Osteoblast (primary cell): ENCODE measurements around the gene CTDSP2. TPM values are rescaled to one million over a fixed set of nuclear protein-coding genes. Genes with fewer than 3 reads are reported as not detected.

Experiments used
- DNase-seq: peaks from one replicate; pipeline ENCODE4 v3.0.0; 2011; ENCODE audit warnings: low spot score, mixed read lengths; ENCODE audit not compliant: insufficient read length; ENCODE audit errors: missing footprints
- H2AFZ ChIP-seq: 2 replicates; pipeline ENCODE4 v1.6.0; 2011; ENCODE audit warnings: mild to moderate bottlenecking, low read length
- H3K27ac ChIP-seq: 2 replicates; pipeline ENCODE4 v1.5.1; 2011; ENCODE audit warnings: mild to moderate bottlenecking, low read depth, low read length, moderate library complexity
- H3K27me3 ChIP-seq: 2 replicates; pipeline ENCODE4 v1.6.0; 2012; ENCODE audit warnings: mild to moderate bottlenecking, control low read depth, inconsistent platforms, low read length, moderate library complexity; ENCODE audit not compliant: insufficient read depth
- H3K36me3 ChIP-seq: 2 replicates; pipeline ENCODE4 v1.5.1; 2011; ENCODE audit warnings: mild to moderate bottlenecking, low read length, control low read depth, moderate library complexity; ENCODE audit not compliant: insufficient read depth
- H3K4me1 ChIP-seq: 2 replicates; pipeline ENCODE4 v1.5.1; 2011; ENCODE audit warnings: mild to moderate bottlenecking, low read length, control low read depth, moderate library complexity; ENCODE audit not compliant: insufficient read depth
- H3K4me2 ChIP-seq: 2 replicates; pipeline ENCODE4 v1.6.0; 2011; ENCODE audit warnings: mild to moderate bottlenecking, low read length; ENCODE audit not compliant: insufficient read depth
- H3K4me3 ChIP-seq: fragments of 200-600 bp; sonication (generic); 3 replicates; pipeline ENCODE4 v1.5.1; 2012; ENCODE audit warnings: mild to moderate bottlenecking, low read length, inconsistent platforms; ENCODE audit not compliant: insufficient read depth
- H3K79me2 ChIP-seq: 2 replicates; pipeline ENCODE4 v1.6.0; 2012; ENCODE audit warnings: mild to moderate bottlenecking, low read length, control low read depth, inconsistent platforms; ENCODE audit not compliant: insufficient read depth
- H3K9me3 ChIP-seq: 2 replicates; pipeline ENCODE4 v1.5.1; 2011; ENCODE audit warnings: low read depth, low read length, control low read depth
- H4K20me1 ChIP-seq: 2 replicates; pipeline ENCODE4 v1.6.0; 2012; ENCODE audit warnings: mild to moderate bottlenecking, low read length, control low read depth; ENCODE audit not compliant: insufficient read depth
- total RNA-seq: library from RNA; depleted of rRNA; stranded (reverse); fragments of >200 nt; gene quantifications from 2 replicates; pipeline ENCODE4 v1.2.3, GENCODE V29; 2012
- TF ChIP-seq, protein P1 (sequence below): IDR thresholded peaks from 2 replicates; pipeline ENCODE4 v1.5.1; 2011; ENCODE audit warnings: mild to moderate bottlenecking, low read depth, low read length, moderate library complexity; ENCODE audit errors: extremely low read depth

CTDSP2 gene
- total RNA-seq, 1 donor, result 116 TPM

DNA sequence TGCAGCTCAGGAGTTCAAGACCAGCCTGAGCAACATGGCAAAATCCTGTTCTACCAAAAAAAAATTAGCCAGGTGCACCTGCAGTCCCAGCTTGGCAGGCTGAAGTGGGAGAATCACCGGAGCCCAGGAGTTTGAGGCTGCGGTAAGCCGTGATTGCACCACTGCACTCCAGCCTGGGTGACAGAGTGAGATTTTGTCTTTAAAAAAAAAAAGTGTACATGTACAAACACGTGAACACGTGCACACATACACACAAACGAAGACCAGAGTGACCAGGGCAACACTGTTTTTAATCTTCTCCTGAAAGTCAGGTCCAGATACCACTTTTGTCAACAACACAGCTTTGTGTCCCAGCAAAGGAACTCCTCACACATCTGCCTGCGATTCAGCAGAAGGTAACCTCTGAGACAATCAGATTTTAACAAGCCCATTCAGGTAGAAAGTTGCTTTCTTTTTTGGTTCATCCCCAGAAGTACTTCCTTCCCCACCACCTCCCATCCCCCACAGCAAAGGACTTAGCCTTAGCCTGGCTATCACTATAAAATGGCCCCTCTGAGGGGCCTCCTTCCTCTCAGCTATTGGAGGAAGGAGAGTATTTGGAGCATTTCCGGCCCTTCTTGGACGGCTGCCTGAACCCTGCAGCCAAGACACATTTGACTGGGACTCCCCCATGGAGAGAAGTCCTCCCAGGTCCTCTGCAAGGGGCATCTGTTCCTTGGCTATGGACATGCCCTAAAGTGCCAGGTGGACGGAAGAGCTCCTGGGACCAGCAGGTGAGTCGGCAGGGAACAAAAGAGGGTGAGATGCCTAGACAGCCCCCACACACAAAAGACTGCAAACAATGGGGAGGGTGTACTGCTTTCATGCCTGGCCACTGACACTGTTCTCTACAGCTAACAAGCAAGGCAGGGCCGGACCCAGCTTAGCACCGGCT, 9.8 kb downstream of the CTDSP2 start:
- no peak overlapping the region for H2AFZ ChIP-seq
- no peaks in the 10 kb centered on the region for H3K27me3 ChIP-seq
- peak overlapping the region; percentile 58 for H3K4me2 ChIP-seq
- TF ChIP-seq, protein P1, sequence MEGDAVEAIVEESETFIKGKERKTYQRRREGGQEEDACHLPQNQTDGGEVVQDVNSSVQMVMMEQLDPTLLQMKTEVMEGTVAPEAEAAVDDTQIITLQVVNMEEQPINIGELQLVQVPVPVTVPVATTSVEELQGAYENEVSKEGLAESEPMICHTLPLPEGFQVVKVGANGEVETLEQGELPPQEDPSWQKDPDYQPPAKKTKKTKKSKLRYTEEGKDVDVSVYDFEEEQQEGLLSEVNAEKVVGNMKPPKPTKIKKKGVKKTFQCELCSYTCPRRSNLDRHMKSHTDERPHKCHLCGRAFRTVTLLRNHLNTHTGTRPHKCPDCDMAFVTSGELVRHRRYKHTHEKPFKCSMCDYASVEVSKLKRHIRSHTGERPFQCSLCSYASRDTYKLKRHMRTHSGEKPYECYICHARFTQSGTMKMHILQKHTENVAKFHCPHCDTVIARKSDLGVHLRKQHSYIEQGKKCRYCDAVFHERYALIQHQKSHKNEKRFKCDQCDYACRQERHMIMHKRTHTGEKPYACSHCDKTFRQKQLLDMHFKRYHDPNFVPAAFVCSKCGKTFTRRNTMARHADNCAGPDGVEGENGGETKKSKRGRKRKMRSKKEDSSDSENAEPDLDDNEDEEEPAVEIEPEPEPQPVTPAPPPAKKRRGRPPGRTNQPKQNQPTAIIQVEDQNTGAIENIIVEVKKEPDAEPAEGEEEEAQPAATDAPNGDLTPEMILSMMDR, result no peak
- H3K4me3 ChIP-seq, result peak overlapping the region; percentile 7
- H3K27ac ChIP-seq, result peak overlapping the region; percentile 40
- H3K79me2 ChIP-seq, result peaks cover 98% of the 10 kb centered on the region
- H3K36me3 ChIP-seq, result peaks cover 9% of the 10 kb centered on the region
- H4K20me1 ChIP-seq, result peaks cover 91% of the 10 kb centered on the region
- no peaks in the 10 kb centered on the region for H3K9me3 ChIP-seq
- peak; percentile 83 for DNase-seq
- peaks cover 85% of the 10 kb centered on the region for H3K4me1 ChIP-seq

DNA sequence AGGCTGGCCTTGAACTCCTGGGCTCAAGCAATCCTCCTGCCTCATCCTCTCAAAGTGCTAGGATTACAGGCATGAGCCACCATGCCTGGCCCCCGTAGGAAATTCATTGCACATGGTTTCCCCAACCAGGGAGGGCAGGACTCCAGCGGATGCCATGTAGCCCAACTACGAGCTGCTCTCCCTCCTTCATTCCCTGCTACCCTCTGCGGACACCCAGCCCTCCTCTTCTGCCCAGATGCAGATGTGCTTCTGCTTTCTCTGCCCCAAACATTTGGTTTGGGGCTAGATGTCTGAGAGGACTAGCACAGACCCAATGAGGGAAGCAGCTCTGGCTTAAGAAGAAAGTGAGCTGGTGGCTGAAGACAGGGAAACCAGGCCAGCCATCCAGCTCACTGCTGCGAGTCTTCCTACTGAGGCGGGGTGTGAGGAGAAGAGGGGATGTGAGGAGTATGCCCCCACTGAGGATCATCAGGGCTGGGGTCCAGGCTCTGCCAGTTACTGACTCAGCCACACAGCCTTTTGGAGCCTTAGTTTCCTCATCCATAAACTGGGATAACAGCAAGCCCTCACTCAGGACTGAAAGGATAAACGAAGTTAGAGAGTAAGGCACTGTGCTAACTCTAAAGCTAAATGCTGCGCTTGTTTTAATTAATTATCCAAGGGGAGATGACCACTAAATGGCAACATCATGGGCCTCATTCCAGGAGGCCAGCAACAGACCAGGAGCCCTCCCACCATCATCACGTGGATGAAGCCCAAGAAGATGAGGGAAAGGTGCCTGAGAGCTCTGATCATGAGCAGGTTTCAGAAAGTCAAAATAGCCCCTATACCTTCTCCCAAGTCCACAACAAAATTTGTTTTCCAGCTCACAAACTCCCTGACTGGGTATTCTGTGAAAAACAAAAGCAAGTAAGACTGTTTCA, 10.9 kb downstream of the CTDSP2 start:
- Histone ChIP-seq H3K4me3 (no peak overlapping the region), H3K4me2 (peak overlapping the region; percentile 9), H4K20me1 (peaks cover 91% of the 10 kb centered on the region), H3K27me3 (no peaks in the 10 kb centered on the region), H3K9me3 (no peaks in the 10 kb centered on the region), H3K36me3 (peaks cover 9% of the 10 kb centered on the region), H3K27ac (peak overlapping the region; percentile 35), H3K79me2 (peaks cover 98% of the 10 kb centered on the region), H2AFZ (no peak overlapping the region), H3K4me1 (peaks cover 79% of the 10 kb centered on the region)
- TF ChIP-seq, protein P1, result no peak
- no peak for DNase-seq

DNA sequence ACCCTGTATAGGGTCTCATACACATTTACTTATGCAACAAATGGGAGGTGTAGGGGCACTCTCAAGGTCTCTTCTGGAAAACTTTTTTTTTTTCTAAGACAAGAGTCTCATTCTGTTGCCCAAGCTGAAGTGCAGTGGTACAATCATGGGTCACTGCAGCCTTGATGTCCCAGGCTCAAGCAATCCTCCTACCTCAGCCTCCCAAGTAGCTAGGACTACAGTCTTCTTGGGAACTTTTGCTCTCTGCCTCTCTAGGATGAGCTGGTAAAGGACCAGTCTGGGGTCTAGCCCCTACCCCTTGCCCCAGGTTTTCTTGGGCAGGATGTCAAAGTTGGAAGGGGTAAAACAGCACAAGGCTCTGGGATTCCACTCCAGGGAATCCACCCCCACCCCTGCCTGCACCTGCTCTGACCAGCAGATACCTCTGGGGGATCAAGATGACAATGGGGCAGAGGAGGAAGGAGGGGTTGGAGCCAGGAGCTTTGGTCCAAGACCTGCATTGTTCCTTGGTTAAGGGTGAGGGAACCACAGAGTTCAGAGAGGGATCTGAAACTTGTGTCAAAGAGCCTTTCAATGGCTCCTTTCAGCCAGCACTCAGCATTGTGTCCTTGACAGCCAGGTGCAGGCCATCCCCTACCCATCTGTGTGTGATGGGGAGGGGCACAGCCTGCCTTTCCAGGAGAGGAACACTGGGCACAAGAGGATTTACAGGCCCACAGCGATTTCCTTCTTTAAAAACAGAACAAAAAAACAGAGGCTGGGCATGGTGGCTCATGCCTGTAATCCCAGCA, 12.2 kb downstream of the CTDSP2 start:
- Histone ChIP-seq H2AFZ (no peak overlapping the region), H3K4me3 (no peak overlapping the region), H3K36me3 (peaks cover 15% of the 10 kb centered on the region), H3K4me1 (peaks cover 67% of the 10 kb centered on the region), H3K9me3 (no peaks in the 10 kb centered on the region), H4K20me1 (peaks cover 92% of the 10 kb centered on the region), H3K27ac (peak overlapping the region; percentile 45), H3K4me2 (no peak overlapping the region), H3K27me3 (no peaks in the 10 kb centered on the region), H3K79me2 (peaks cover 98% of the 10 kb centered on the region)
- TF ChIP-seq, protein P1, result no peak
- no peak for DNase-seq
